ENCODE measurements around the gene TNFAIP8. TPM values are rescaled to one million over a fixed set of nuclear protein-coding genes. Genes with fewer than 3 reads are reported as not detected.

TNFAIP8 gene
- total and polyA plus RNA-seq, 2 experiments from 2014 or later, result 10.6 to 29.2 TPM

DNA sequence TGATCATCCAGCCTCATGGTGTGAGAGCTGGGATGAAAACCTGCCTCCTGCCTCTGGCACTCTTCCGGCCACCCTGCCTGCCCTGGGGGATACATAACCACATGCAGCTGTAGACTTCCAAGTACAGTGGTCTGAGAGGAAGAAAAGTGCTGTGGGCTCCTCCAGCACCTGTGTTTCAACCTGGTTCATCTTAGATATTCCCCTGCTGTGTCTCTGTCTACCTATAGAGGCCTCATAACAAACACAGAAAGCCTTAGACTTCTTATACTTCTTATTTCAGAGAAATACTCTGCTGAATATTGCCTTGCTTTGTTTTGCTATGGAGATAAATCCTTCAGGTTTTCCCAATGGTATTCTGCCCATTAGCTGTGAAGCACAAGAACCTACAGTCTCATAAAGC, 19.6 kb upstream of the TNFAIP8 start:
- H3K36me3 Mint-ChIP-seq (ENCODE audit: low read depth), result no peaks in the 10 kb centered on the region
- Histone ChIP-seq H3F3A (replicated peaks; ENCODE audit: low read depth) (no peaks in the 10 kb centered on the region), H3K27ac (ENCODE audit: low read depth) (no peak overlapping the region), H3K4me2 (no peak overlapping the region), H3K4me3 (no peak overlapping the region), H3K9me2 (ENCODE audit: insufficient read depth) (no peaks in the 10 kb centered on the region; the same call in 1 of the 2 replicates), H3K4me1 (ENCODE audit: insufficient read depth) (peaks cover 3% of the 10 kb centered on the region), H3K79me2 (replicated peaks; ENCODE audit: insufficient read depth) (no peaks in the 10 kb centered on the region), H4K20me1 (replicated peaks; ENCODE audit: insufficient read depth) (no peaks in the 10 kb centered on the region; the same call in 1 of the 2 replicates), H3K27me3 (ENCODE audit: insufficient read depth) (no peaks in the 10 kb centered on the region), H3K36me3 (ENCODE audit: insufficient read depth) (no peaks in the 10 kb centered on the region), H2AFZ (no peak overlapping the region)
- H3K27ac Mint-ChIP-seq, result no peak overlapping the region
- no peak for TF ChIP-seq ZNF462 (CRISPR knock-in tag; IDR thresholded peaks at IDR 0.05)
- no peak for TF ChIP-seq EZH2phosphoT487 (IDR thresholded peaks at IDR 0.05; ENCODE audit: unreplicated experiment)
- no peak for TF ChIP-seq POLR2AphosphoS5 (IDR thresholded peaks at IDR 0.05; ENCODE audit: low read depth)
- TF ChIP-seq JUNB (IDR thresholded peaks at IDR 0.05; ENCODE audit: unreplicated experiment), result no peak
- no peak for TF ChIP-seq STAT1 (IDR thresholded peaks at IDR 0.05; ENCODE audit: unreplicated experiment)
- no peak for TF ChIP-seq EZH2 (IDR thresholded peaks at IDR 0.05; ENCODE audit: low read depth, unreplicated experiment)
- TF ChIP-seq CREB1 (CRISPR knock-in tag; IDR thresholded peaks at IDR 0.05; ENCODE audit: low read depth), result no peak
- TF ChIP-seq ZNF331 (CRISPR knock-in tag; IDR thresholded peaks at IDR 0.05; ENCODE audit: low read depth), result no peak
- no peak for TF ChIP-seq NANOG (IDR thresholded peaks at IDR 0.05; ENCODE audit: borderline replicate concordance)
- TF ChIP-seq CTCF (conservative IDR thresholded peaks at IDR 0.05; ENCODE audit: low read depth in 2 of 2), result no peak
- TF ChIP-seq, protein P1, sequence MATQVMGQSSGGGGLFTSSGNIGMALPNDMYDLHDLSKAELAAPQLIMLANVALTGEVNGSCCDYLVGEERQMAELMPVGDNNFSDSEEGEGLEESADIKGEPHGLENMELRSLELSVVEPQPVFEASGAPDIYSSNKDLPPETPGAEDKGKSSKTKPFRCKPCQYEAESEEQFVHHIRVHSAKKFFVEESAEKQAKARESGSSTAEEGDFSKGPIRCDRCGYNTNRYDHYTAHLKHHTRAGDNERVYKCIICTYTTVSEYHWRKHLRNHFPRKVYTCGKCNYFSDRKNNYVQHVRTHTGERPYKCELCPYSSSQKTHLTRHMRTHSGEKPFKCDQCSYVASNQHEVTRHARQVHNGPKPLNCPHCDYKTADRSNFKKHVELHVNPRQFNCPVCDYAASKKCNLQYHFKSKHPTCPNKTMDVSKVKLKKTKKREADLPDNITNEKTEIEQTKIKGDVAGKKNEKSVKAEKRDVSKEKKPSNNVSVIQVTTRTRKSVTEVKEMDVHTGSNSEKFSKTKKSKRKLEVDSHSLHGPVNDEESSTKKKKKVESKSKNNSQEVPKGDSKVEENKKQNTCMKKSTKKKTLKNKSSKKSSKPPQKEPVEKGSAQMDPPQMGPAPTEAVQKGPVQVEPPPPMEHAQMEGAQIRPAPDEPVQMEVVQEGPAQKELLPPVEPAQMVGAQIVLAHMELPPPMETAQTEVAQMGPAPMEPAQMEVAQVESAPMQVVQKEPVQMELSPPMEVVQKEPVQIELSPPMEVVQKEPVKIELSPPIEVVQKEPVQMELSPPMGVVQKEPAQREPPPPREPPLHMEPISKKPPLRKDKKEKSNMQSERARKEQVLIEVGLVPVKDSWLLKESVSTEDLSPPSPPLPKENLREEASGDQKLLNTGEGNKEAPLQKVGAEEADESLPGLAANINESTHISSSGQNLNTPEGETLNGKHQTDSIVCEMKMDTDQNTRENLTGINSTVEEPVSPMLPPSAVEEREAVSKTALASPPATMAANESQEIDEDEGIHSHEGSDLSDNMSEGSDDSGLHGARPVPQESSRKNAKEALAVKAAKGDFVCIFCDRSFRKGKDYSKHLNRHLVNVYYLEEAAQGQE (IDR thresholded peaks at IDR 0.05; ENCODE audit: unreplicated experiment), result no peak
- no peak for TF ChIP-seq ZNF114 (CRISPR knock-in tag; IDR thresholded peaks at IDR 0.05)
- TF ChIP-seq, protein P2, sequence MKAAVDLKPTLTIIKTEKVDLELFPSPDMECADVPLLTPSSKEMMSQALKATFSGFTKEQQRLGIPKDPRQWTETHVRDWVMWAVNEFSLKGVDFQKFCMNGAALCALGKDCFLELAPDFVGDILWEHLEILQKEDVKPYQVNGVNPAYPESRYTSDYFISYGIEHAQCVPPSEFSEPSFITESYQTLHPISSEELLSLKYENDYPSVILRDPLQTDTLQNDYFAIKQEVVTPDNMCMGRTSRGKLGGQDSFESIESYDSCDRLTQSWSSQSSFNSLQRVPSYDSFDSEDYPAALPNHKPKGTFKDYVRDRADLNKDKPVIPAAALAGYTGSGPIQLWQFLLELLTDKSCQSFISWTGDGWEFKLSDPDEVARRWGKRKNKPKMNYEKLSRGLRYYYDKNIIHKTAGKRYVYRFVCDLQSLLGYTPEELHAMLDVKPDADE (IDR thresholded peaks at IDR 0.05), result no peak
- no peaks in the 10 kb centered on the region for H3K9me3 Mint-ChIP-seq
- no peak for ATAC-seq
- peaks cover 4% of the 10 kb centered on the region for H3K27me3 Mint-ChIP-seq (ENCODE audit: insufficient read depth, low read depth, poor library complexity)
- DNase-seq (ENCODE audit: low spot score), result no peak
- H3K4me3 Mint-ChIP-seq, result no peak overlapping the region
- H3K4me1 Mint-ChIP-seq, result peaks cover 24% of the 10 kb centered on the region

All from GM23338 (cell line).